Karpas-422 (cell line): Measurements from ENCODE around the gene GNRH2. TPM values are rescaled to one million over a fixed set of nuclear protein-coding genes. Genes with fewer than 3 reads are reported as not detected.

ENCODE experiments used
- DNase-seq: peaks from one replicate; pipeline ENCODE4 v3.0.0-alpha.2; 2015
- H2AFZ ChIP-seq: fragments of 200-600 bp; sonication (generic); 2 replicates; pipeline ENCODE4 v1.6.1; 2014; ENCODE audit warnings: antibody characterized with exemption, low read length, mixed read lengths
- H3K27ac ChIP-seq: fragments of 200-600 bp; sonication (generic); 2 replicates; pipeline ENCODE4 v1.5.1; 2014; ENCODE audit warnings: mild to moderate bottlenecking, low read length, moderate library complexity
- H3K27me3 ChIP-seq: fragments of 200-600 bp; sonication (generic); 2 replicates; pipeline ENCODE4 v1.6.1; 2014; ENCODE audit warnings: low read length, mixed read lengths
- H3K36me3 ChIP-seq: fragments of 200-600 bp; sonication (generic); 2 replicates; pipeline ENCODE4 v1.6.1; 2014; ENCODE audit warnings: low read length, mixed read lengths; ENCODE audit not compliant: insufficient read depth
- H3K4me1 ChIP-seq: fragments of 200-600 bp; sonication (generic); 2 replicates; pipeline ENCODE4 v1.6.1; 2014; ENCODE audit warnings: mild to moderate bottlenecking, low read length, mixed read lengths
- H3K4me2 ChIP-seq: fragments of 200-600 bp; sonication (generic); 2 replicates; pipeline ENCODE4 v1.6.1; 2014; ENCODE audit warnings: low read length, low read depth, mild to moderate bottlenecking; ENCODE audit not compliant: poor library complexity, severe bottlenecking
- H3K4me3 ChIP-seq: fragments of 200-600 bp; sonication (generic); 2 replicates; pipeline ENCODE4 v1.5.1; 2014; ENCODE audit warnings: mild to moderate bottlenecking, antibody characterized with exemption, low read length, mixed read lengths
- H3K79me2 ChIP-seq: fragments of 200-600 bp; sonication (generic); 2 replicates; pipeline ENCODE4 v1.6.1; 2014; ENCODE audit warnings: mild to moderate bottlenecking, low read length, mixed read lengths
- H3K9ac ChIP-seq: fragments of 200-600 bp; sonication (generic); 2 replicates; pipeline ENCODE4 v1.6.0; 2014; ENCODE audit warnings: low read length
- H3K9me2 ChIP-seq: fragments of 200-600 bp; sonication (generic), shearing (Covaris generic); replicated peaks from 2 replicates; pipeline ENCODE4 v1.6.0; 2014; ENCODE audit warnings: mild to moderate bottlenecking, low read length, moderate library complexity; ENCODE audit not compliant: insufficient read depth
- H3K9me3 ChIP-seq: fragments of 300-700, 200-600 bp; sonication (generic); 2 replicates; pipeline ENCODE4 v1.6.1; 2014; ENCODE audit warnings: low read length, mixed read lengths
- H4K20me1 ChIP-seq: fragments of 200-600 bp; sonication (generic); 2 replicates; pipeline ENCODE4 v1.6.1; 2014; ENCODE audit warnings: mild to moderate bottlenecking, antibody characterized with exemption, low read length, low read depth; ENCODE audit not compliant: insufficient read depth
- total RNA-seq: library from RNA; depleted of rRNA; stranded (reverse); fragments of >200 nt; shearing (Covaris generic); gene quantifications from 2 replicates; pipeline ENCODE4 v1.2.3, GENCODE V29; 2014; ENCODE audit warnings: low replicate concordance; rRNA removed

Gene GNRH2
- total RNA-seq, 1 experiment from 2014 or later: 0.52 TPM

DNA sequence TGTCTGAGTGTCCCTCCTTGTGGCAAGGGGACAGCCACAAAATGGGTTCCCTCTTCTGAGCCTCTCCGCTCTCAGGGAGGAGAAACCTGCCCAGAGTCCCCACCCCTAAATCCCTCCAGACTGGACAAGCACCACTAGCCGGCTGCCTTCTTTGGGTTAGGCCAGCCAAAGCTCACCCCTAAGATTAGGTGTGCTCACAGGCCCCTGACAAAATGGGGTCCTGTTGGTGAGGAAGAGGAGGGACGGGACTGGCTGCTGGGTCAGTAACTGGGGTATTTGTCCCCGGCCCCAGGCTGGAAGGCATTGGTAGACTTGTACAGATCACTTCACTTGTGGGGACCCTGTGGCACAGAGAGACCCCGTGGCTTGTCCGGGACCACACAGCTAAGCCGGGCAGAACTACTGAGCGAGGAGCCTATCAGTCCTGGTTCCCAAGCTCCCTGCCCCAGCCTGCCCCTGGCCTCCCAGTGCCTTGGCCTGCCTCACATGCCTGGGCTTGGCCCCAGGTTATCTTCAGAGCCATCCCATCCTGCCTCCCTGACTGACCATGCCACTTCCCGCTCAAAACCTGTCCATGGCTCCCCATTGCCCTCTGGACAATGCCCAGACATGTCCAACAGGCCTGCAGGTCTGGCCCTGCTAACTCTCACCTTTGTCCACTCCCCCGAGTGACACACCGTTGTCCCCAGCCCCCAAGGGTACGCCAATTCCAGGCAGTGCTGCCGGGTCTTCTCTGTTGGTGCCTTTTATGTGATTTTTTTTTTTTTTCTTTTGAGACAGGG lies 51.6 kb downstream of the GNRH2 start:
- Histone ChIP-seq H3K9me3 (no peaks in the 10 kb centered on the region), H3K9ac (no peak overlapping the region), H3K27ac (no peak overlapping the region)

More for the DNA sequence above, 51.6 kb downstream of the GNRH2 start:
- Histone ChIP-seq H3K4me1 (peaks cover 6% of the 10 kb centered on the region; the same call in 1 of the 2 replicates), H3K79me2 (no peaks in the 10 kb centered on the region), H3K27me3 (no peaks in the 10 kb centered on the region), H3K4me3 (no peak overlapping the region), H2AFZ (no peak overlapping the region), H3K36me3 (no peaks in the 10 kb centered on the region), H3K4me2 (no peak overlapping the region), H3K9me2 (no peaks in the 10 kb centered on the region), H4K20me1 (no peaks in the 10 kb centered on the region)
- no peak for DNase-seq

Other genes with a start within 250 kb of the GNRH2 start
- not detected in 2 replicates for gene CPXM1, start 243.0 kb upstream of the GNRH2 start, total RNA-seq
- not detected in 2 replicates for gene C20orf141, start 228.6 kb upstream of the GNRH2 start, total RNA-seq
- gene TMEM239, start 227.3 kb upstream of the GNRH2 start, total RNA-seq: not detected in 2 replicates
- 19.0 and 20.3 TPM in 2 replicates for gene PCED1A, start 203.0 kb upstream of the GNRH2 start, total RNA-seq
- gene VPS16, start 202.9 kb upstream of the GNRH2 start, total RNA-seq: 24.7 and 38.2 TPM in 2 replicates
- 45.2 and 58.4 TPM in 2 replicates for gene PTPRA, start 170.1 kb upstream of the GNRH2 start, total RNA-seq
- gene MRPS26, start 2.4 kb downstream of the GNRH2 start, total RNA-seq: 66.5 and 109 TPM in 2 replicates
- gene OXT, start 28.0 kb downstream of the GNRH2 start, total RNA-seq: not detected in 2 replicates
- not detected in 2 replicates for gene AVP, start 41.1 kb downstream of the GNRH2 start, total RNA-seq
- 13.1 and 17.5 TPM in 2 replicates for gene FASTKD5, start 116.2 kb downstream of the GNRH2 start, total RNA-seq
- gene UBOX5, start 116.2 kb downstream of the GNRH2 start, total RNA-seq: 2.9 and 4.2 TPM in 2 replicates
- gene LZTS3, start 129.9 kb downstream of the GNRH2 start, total RNA-seq: 3.1 and 9.1 TPM in 2 replicates
- 22.0 and 48.5 TPM in 2 replicates for gene DDRGK1, start 161.1 kb downstream of the GNRH2 start, total RNA-seq
- 76.9 and 94.4 TPM in 2 replicates for gene ITPA, start 165.9 kb downstream of the GNRH2 start, total RNA-seq
- 0.36 and 0.60 TPM in 2 replicates for gene SLC4A11, start 195.6 kb downstream of the GNRH2 start, total RNA-seq